AG08396 (cell line): ENCODE data around the gene DDI2.
"Not testable (repeated sequence)": the region's sequence is repeated elsewhere in the genome, so short reads cannot be mapped to it uniquely, and the experiment has no call there.

ENCODE experiments used
- DNase-seq: peaks from one replicate; pipeline ENCODE4 v3.0.0; 2012; ENCODE audit warnings: low spot score, mixed read lengths

Gene DDI2

GRCh38 chr1:15636436-15636835, 19.2 kb downstream of the DDI2 start:
- DNase-seq, result no peak

- no peak for DNase-seq
Measured at GRCh38 chr1:15637826-15638225, 20.6 kb downstream of the DDI2 start.

GRCh38 chr1:15639262-15639661, 22.0 kb downstream of the DDI2 start:
- no peak for DNase-seq

- DNase-seq, result no peak
Measured at GRCh38 chr1:15639931-15640330, 22.7 kb downstream of the DDI2 start.

- DNase-seq, result no peak
Measured at GRCh38 chr1:15640667-15641066, 23.4 kb downstream of the DDI2 start.

GRCh38 chr1:15649937-15650336, 32.7 kb downstream of the DDI2 start:
- no peak for DNase-seq

- no peak for DNase-seq
Measured at GRCh38 chr1:15650433-15650832, 33.2 kb downstream of the DDI2 start.

- DNase-seq, result not testable (repeated sequence)
Measured at GRCh38 chr1:15652130-15652529, 34.9 kb downstream of the DDI2 start.

GRCh38 chr1:15654091-15654690, 36.9 kb downstream of the DDI2 start:
- DNase-seq, result no peak

- DNase-seq, result no peak
Measured at GRCh38 chr1:15656464-15656863, 39.2 kb downstream of the DDI2 start.

GRCh38 chr1:15657021-15657420, 39.8 kb downstream of the DDI2 start:
- no peak for DNase-seq

GRCh38 chr1:15660151-15660550, 42.9 kb downstream of the DDI2 start:
- DNase-seq, result no peak

GRCh38 chr1:15662477-15662876, 45.2 kb downstream of the DDI2 start:
- DNase-seq, result no peak

- DNase-seq, result no peak
Measured at GRCh38 chr1:15663925-15664324, 46.7 kb downstream of the DDI2 start.

- no peak for DNase-seq
Measured at GRCh38 chr1:15667362-15667761, 50.1 kb downstream of the DDI2 start.

- DNase-seq, result no peak
Measured at GRCh38 chr1:15668089-15668754, 51.0 kb downstream of the DDI2 start.

GRCh38 chr1:15669074-15669473, 51.8 kb downstream of the DDI2 start:
- DNase-seq, result no peak

- no peak for DNase-seq
Measured at GRCh38 chr1:15669864-15670263, 52.6 kb downstream of the DDI2 start.

GRCh38 chr1:15671430-15671829, 54.2 kb downstream of the DDI2 start:
- no peak for DNase-seq

- no peak for DNase-seq
Measured at GRCh38 chr1:15674386-15675159, 57.3 kb downstream of the DDI2 start.

GRCh38 chr1:15676010-15676409, 58.8 kb downstream of the DDI2 start:
- no peak for DNase-seq

GRCh38 chr1:15676688-15677661, 59.7 kb downstream of the DDI2 start:
- DNase-seq, result no peak
